Nephron (organoid): ENCODE results near the gene GALNT18.

Experiments used
- H3K27ac Mint-ChIP-seq, 3 experiments: 2 replicates each; pipeline ENCODE4 v1.8.0; 2020; ENCODE audit warnings: mixed read lengths in 3 of 3, mild to moderate bottlenecking in 2 of 3, moderate library complexity in 1 of 3
- H3K27me3 Mint-ChIP-seq: 2 replicates; pipeline ENCODE4 v1.8.0; 2021; ENCODE audit warnings: low read depth, mild to moderate bottlenecking, moderate library complexity, mixed read lengths
- H3K36me3 Mint-ChIP-seq: 2 replicates; pipeline ENCODE4 v1.8.0; 2020; ENCODE audit warnings: low read depth, mixed read lengths
- H3K4me1 Mint-ChIP-seq: 2 replicates; pipeline ENCODE4 v1.8.0; 2020; ENCODE audit warnings: mixed read lengths
- H3K4me3 Mint-ChIP-seq, 3 experiments: 2 replicates each; pipeline ENCODE4 v1.8.0; 2020; ENCODE audit warnings: mild to moderate bottlenecking in 3 of 3, mixed read lengths in 3 of 3, moderate library complexity in 2 of 3
- H3K9me3 Mint-ChIP-seq: 2 replicates; pipeline ENCODE4 v1.8.0; 2020; ENCODE audit warnings: mixed read lengths
- CTCF ChIP-seq, 3 experiments: fragments of 200-600 bp; sonication (generic); IDR thresholded peaks; one replicate each; pipeline ENCODE4 v1.5.0; 2021; ENCODE audit warnings: antibody characterized with exemption in 3 of 3; ENCODE audit not compliant: unreplicated experiment in 3 of 3

The GALNT18 gene

GRCh38 chr11:11561991-11562390 lies 59.8 kb downstream of the GALNT18 start:
- Mint-ChIP-seq H3K27me3 (peaks cover 14% of the 10 kb centered on the region), H3K27ac (peak overlapping the region in 1 of 3 experiments; percentile 4)
- no peak for TF ChIP-seq CTCF (IDR thresholded peaks at IDR 0.05; ENCODE audit: unreplicated experiment in 3 of 3)

GRCh38 chr11:11558826-11559225 lies 63.0 kb downstream of the GALNT18 start:
- TF ChIP-seq CTCF (IDR thresholded peaks at IDR 0.05; ENCODE audit: unreplicated experiment in 3 of 3): no peak
- Mint-ChIP-seq H3K27me3 (peaks cover 24% of the 10 kb centered on the region), H3K27ac (peak overlapping the region; percentile 50 to 70 (median 53)), H3K36me3 (no peaks in the 10 kb centered on the region), H3K4me3 (no peak overlapping the region), H3K4me1 (peaks cover 38% of the 10 kb centered on the region), H3K9me3 (no peaks in the 10 kb centered on the region)

More at GRCh38 chr11:11561991-11562390, 59.8 kb downstream of the GALNT18 start:
- no peak overlapping the region for H3K4me3 Mint-ChIP-seq
- no peaks in the 10 kb centered on the region for H3K9me3 Mint-ChIP-seq
- H3K36me3 Mint-ChIP-seq: no peaks in the 10 kb centered on the region
- H3K4me1 Mint-ChIP-seq: peaks cover 26% of the 10 kb centered on the region

- H3K36me3 Mint-ChIP-seq: no peaks in the 10 kb centered on the region
- H3K9me3 Mint-ChIP-seq: no peaks in the 10 kb centered on the region
- H3K4me3 Mint-ChIP-seq: no peak overlapping the region
- TF ChIP-seq CTCF (IDR thresholded peaks at IDR 0.05; ENCODE audit: unreplicated experiment in 3 of 3): no peak
- H3K27ac Mint-ChIP-seq: peak overlapping the region; percentile 50 to 70 (median 53)
- peaks cover 29% of the 10 kb centered on the region for H3K27me3 Mint-ChIP-seq
- peaks cover 37% of the 10 kb centered on the region for H3K4me1 Mint-ChIP-seq
Observed at GRCh38 chr11:11558396-11558795, 63.4 kb downstream of the GALNT18 start.

GRCh38 chr11:11555208-11555607 lies 66.6 kb downstream of the GALNT18 start:
- H3K9me3 Mint-ChIP-seq: no peaks in the 10 kb centered on the region
- TF ChIP-seq CTCF (IDR thresholded peaks at IDR 0.05; ENCODE audit: unreplicated experiment in 3 of 3): no peak
- peaks cover 25% of the 10 kb centered on the region for H3K27me3 Mint-ChIP-seq
- peak overlapping the region; percentile 68 to 76 (median 71) for H3K27ac Mint-ChIP-seq
- no peak overlapping the region for H3K4me3 Mint-ChIP-seq
- H3K4me1 Mint-ChIP-seq: peaks cover 28% of the 10 kb centered on the region
- H3K36me3 Mint-ChIP-seq: no peaks in the 10 kb centered on the region

GRCh38 chr11:11553573-11553972 lies 68.2 kb downstream of the GALNT18 start:
- Mint-ChIP-seq H3K27ac (peak overlapping the region; percentile 55 to 83 (median 61)), H3K4me3 (no peak overlapping the region), H3K4me1 (peaks cover 22% of the 10 kb centered on the region), H3K27me3 (peaks cover 18% of the 10 kb centered on the region), H3K9me3 (no peaks in the 10 kb centered on the region), H3K36me3 (no peaks in the 10 kb centered on the region)
- TF ChIP-seq CTCF (IDR thresholded peaks at IDR 0.05; ENCODE audit: unreplicated experiment in 3 of 3): no peak

GRCh38 chr11:11552529-11553087 lies 69.2 kb downstream of the GALNT18 start:
- no peak for TF ChIP-seq CTCF (IDR thresholded peaks at IDR 0.05; ENCODE audit: unreplicated experiment in 3 of 3)
- Mint-ChIP-seq H3K36me3 (no peaks in the 10 kb centered on the region), H3K4me3 (no peak overlapping the region), H3K9me3 (no peaks in the 10 kb centered on the region), H3K27ac (peak overlapping the region; percentile 43 to 84 (median 55)), H3K27me3 (peaks cover 20% of the 10 kb centered on the region), H3K4me1 (peaks cover 22% of the 10 kb centered on the region)
